Measurements from ENCODE around the gene RECK.

DNA sequence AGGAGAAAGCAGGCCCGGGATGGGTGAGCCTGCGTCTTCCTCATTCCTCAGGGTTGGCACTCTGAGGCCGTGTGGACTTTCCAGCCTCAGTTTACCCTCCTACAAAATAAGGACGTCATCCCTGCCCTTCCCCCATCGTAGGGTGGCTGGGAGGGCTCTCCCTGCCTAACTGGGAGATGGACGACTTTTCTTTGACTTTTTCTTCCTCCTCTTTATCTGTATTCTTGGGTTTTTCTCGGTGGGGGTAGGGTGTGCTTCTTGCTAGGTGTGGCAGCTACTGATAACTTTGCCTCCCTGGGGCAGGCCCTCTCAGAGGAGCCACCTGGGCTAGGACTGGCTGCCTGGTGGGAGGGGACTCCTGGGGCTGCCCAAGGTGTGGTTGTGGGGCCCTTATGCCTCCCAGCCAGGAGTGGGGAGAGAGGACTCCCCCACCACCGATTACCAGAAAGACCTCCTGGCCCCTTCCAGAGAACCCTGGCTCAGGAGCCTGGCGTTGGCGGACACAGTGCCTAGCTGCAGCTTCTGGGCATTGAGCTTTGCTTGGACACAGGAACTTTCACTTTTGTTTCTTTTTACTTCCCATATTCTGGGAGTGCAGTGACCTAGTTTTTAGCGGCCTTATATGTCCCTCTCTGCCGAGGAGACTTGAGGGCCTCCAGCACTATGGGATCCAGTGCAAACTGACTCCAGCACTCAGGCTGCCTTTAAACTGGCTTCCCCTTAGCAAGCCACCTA is 106.0 kb downstream of the RECK start:
- no peak for TF ChIP-seq POLR2A (IDR thresholded peaks at IDR 0.05)
- TF ChIP-seq, protein P1, sequence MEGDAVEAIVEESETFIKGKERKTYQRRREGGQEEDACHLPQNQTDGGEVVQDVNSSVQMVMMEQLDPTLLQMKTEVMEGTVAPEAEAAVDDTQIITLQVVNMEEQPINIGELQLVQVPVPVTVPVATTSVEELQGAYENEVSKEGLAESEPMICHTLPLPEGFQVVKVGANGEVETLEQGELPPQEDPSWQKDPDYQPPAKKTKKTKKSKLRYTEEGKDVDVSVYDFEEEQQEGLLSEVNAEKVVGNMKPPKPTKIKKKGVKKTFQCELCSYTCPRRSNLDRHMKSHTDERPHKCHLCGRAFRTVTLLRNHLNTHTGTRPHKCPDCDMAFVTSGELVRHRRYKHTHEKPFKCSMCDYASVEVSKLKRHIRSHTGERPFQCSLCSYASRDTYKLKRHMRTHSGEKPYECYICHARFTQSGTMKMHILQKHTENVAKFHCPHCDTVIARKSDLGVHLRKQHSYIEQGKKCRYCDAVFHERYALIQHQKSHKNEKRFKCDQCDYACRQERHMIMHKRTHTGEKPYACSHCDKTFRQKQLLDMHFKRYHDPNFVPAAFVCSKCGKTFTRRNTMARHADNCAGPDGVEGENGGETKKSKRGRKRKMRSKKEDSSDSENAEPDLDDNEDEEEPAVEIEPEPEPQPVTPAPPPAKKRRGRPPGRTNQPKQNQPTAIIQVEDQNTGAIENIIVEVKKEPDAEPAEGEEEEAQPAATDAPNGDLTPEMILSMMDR (IDR thresholded peaks at IDR 0.05): no peak

All from uterus (tissue), 2 donors.